GM12878 (cell line): ENCODE results near the gene SPAG17. TPM values are rescaled to one million over a fixed set of nuclear protein-coding genes. Genes with fewer than 3 reads are reported as not detected.

Source experiments
- ATF7 ChIP-seq: fragments of 450-650 bp; IDR thresholded peaks from 2 replicates; pipeline ENCODE4 v1.6.1; 2016; ENCODE audit warnings: low read depth, mild to moderate bottlenecking
- BCLAF1 ChIP-seq: fragments of 450-650 bp; IDR thresholded peaks from 2 replicates; pipeline ENCODE4 v1.6.1; 2017; ENCODE audit warnings: antibody characterized with exemption, mild to moderate bottlenecking, moderate library complexity
- PKNOX1 ChIP-seq: fragments of 450-650 bp; IDR thresholded peaks from 2 replicates; pipeline ENCODE4 v1.6.1; 2016; ENCODE audit warnings: mild to moderate bottlenecking
- ZBTB40 ChIP-seq: fragments of 450-650 bp; IDR thresholded peaks from 2 replicates; pipeline ENCODE4 v1.6.1; 2016; ENCODE audit warnings: mild to moderate bottlenecking, moderate library complexity, borderline replicate concordance
- ZNF384 ChIP-seq: IDR thresholded peaks from 2 replicates; pipeline ENCODE4 v1.6.1; 2012; ENCODE audit warnings: low read depth, mild to moderate bottlenecking, low read length, improper control_type of control experiment, borderline replicate concordance
- polyA plus RNA-seq, 11 experiments: library from polyadenylated mRNA; depleted of rRNA in 4 of 11; unstranded in 6 of 11; stranded (reverse) in 5 of 11; fragments of >200 nt; fragmentation: Nextera tagmentation in 4 of 11; fragmentation: Illumina TruSeq in 1 of 11; extraction: Ambion mirVana in 4 of 11; extraction: Trizol in 1 of 11; gene quantifications; 1 replicate in 1 of 11; 2 replicates in 10 of 11; pipeline versions ENCODE4 v1.2.1 to v1.2.3, GENCODE V29; 2011 to 2016; ENCODE audit warnings: inconsistent platforms in 2 of 11, missing spikeins in 2 of 11, low read depth in 1 of 11
- total RNA-seq, 4 experiments: library from RNA; depleted of rRNA in 3 of 4; stranded (reverse); fragments of >200 nt in 3 of 4; fragmentation: Illumina TruSeq in 1 of 4; extraction: Trizol in 1 of 4; gene quantifications; 2 replicates each; pipeline versions ENCODE4 v1.2.1 to v1.2.3, GENCODE V29; 2013 to 2021

The SPAG17 gene
- total and polyA plus RNA-seq, 10 of the 15 experiments (the other 5 are each of a cell fraction or from before 2014, with no cell fraction given): 0.02 to 0.16 (median 0.03) TPM; not detected in 7

- TF ChIP-seq BCLAF1 (no peak), PKNOX1 (no peak), ZBTB40 (no peak), ATF7 (no peak), ZNF384 (no peak)
Observed at GRCh38 chr1:118132000-118132399, 53.0 kb downstream of the SPAG17 start (continued).
